HG02759 (cell line): Measurements from ENCODE around the gene LTBR.

Experiments used
- ATAC-seq: cut with Tn5 transposase; IDR thresholded peaks from one replicate; pipeline ENCODE4 v1.9.1; 2021; ENCODE audit warnings: mild to moderate bottlenecking, moderate library complexity; ENCODE audit not compliant: unreplicated experiment

LTBR gene

DNA sequence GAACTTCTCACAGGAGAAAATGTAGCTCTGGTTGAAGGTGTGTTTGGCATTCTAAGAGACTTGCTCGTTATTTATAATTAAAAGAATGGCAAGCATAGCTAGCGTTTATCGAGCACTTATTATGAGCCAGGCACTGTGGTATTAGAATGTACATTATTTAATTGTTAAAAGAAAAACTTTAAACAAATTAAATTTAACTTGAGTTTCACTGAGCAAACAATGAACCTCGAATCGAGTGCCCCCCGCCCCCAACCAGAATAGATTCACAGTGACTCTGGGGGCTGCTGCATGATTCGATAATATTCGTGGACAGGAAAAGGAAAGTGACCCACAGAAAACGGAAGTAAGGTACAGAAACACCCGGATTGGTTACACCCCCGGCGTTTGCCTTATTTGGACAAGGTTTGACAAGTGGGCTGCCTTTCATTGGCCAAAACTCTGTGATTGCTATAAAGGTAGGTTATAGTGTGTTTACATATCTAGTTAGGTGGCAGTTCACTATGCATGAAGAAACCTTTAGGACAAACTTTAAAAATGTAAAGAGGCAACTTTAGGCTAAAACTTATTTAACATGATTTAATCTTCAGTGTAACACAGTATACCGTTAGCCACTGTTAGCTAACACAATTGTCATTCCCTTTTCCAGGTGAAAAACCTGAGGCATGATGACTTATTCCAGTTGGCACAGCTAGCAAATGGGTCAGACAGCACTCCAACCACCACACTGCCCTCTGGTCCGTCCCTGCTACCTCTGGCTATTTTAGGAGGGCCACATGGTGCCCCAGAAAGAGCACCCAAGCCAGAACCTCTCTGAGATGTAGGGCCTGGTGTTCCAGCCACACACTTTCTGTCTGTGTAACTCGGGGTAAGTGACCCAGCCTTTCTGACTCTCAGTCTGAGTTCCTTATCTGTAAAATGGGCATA, 15.7 kb upstream of the LTBR start:
- no peak for ATAC-seq

DNA sequence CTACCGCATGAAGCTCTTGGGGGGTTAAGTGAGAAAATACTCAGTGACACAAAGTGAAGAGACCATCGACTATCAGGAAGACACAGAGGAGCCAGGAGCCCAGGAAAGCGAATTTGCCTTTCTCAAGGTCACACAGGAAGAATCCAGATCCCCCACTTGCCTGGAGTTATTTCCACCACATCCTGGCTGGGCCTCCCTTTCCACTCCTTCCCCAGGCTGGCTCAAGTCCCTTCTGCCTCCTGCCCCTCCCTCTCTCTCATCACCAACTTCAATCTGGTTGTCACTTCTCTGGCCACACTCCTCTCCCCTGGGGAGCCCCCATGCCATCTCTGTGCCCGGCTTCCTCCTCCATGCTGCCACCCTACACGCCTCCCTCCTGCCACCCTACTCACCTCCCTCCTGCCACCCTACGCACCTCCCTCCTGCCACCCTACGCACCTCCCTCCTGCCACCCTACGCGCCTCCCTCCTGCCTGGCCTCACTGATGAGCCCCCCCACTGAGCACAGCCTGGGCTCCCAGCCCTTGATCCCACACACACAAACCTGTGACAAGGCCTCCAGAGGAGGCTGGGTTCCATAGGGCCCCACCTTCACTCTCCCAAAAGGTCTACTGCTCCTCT, 14.9 kb upstream of the LTBR start:
- no peak for ATAC-seq

DNA sequence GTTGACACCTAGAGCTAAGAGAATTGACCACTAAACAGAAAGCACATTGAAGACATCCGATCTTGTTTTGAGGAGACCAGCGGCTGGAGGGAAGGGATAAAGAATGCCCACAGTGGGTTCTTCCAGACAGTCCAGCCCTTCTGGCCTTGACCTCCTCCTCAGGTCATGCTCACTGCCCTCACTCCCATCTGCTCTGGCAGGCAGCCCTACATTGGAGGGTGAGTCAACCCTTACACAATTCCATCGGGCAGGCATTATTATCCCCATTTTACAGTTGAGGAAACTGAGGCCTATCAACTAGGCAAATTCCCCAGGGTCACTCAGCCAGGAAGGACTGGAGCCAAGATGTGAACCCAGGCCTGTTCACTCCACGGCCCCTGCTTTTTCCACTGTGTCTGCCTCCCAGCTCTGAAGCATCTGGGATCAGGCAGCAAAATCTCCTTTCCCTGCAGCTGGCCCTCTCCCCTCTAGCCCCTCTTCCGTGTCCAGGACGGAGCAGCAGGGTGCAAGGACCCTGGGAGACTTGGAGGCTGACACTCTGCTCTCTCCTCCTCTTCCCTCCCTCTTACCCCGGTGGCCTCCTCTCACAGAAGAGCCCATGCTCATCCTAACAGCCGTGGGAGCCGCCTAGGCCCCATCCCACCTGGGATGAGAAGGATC, 13.9 kb upstream of the LTBR start:
- no peak for ATAC-seq

DNA sequence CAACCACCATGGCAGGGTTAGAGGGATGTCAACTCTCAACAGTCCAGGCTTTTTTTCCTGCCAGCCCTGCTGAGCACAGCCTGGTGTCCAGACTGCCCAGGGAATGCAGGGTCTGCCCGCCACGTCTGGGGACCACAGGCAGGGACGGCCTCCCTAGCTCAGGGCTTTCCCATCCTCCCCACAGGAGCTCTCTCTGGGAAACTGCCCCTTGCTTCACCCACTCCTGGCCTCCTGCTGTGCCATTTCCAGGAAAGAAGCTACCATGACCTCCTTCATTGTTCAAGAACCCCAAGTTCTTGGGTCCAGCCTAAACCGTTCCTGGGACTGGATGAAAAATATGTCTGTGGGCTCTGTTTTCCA, 13.4 kb upstream of the LTBR start:
- no peak for ATAC-seq

DNA sequence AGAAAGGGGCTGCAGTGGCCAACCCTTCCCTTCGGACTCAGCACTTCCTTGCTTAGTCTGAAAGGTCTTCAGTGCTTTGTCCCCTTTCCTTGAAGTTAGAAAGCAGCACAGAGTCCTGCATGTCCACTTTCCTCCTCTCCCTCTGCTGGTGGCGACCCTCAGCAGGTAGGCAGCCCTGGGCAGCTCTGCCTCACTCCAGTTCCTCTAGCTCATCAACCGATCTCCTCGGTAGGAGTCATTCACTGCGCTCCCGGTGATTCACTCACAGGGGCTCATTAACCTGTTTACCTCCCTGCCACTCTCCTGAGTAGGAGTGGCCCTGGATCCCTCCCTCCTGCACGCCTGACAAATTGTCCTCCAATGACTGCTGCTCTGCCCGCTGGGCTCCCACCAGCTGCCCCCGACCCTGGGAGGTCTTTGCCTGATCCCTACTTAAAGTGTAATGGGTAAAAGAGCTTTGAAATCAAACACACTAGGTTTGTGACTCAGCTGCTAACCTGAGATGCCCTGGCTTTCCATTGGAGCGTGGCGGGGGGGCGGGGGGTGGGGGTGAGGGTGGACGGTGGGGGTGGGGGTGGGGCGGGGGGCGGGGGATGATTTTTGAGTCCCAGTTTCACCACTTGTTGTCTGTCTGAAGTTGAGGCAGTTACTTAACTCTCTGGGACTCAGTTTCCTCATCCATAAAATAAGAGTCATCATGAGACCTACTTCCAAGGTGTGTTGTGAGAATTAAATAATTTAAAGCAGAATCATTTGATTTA, 12.8 kb upstream of the LTBR start:
- ATAC-seq: no peak

DNA sequence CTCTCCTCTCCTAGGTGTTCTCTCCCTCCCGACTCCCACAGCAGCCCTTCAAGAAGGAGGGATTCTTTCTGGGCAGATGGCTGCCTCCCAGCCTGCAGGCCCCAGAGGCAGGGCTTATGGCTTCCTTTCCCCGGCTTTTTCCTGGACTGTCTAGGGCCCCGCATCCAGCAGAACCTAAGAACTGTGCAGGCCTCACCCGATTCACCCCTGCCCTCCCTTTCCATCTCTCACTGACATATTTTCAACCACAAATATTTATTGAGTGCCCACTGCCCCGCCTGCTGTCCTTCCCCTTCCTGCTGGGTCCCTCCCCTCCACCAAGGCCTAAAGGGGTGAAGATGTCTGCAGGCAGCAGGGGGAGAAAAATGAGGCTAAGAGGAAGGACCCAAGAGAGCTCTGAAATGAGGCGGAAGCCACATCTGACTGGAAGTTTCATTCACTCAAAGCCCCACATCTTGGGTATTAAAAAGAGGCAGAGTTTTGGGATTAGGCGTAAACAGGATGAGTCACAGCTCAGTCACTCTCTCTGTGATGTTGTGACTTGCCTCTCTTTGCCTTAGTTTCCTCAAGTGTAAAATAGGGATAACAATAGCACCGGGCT, 11.5 kb upstream of the LTBR start:
- no peak for ATAC-seq

DNA sequence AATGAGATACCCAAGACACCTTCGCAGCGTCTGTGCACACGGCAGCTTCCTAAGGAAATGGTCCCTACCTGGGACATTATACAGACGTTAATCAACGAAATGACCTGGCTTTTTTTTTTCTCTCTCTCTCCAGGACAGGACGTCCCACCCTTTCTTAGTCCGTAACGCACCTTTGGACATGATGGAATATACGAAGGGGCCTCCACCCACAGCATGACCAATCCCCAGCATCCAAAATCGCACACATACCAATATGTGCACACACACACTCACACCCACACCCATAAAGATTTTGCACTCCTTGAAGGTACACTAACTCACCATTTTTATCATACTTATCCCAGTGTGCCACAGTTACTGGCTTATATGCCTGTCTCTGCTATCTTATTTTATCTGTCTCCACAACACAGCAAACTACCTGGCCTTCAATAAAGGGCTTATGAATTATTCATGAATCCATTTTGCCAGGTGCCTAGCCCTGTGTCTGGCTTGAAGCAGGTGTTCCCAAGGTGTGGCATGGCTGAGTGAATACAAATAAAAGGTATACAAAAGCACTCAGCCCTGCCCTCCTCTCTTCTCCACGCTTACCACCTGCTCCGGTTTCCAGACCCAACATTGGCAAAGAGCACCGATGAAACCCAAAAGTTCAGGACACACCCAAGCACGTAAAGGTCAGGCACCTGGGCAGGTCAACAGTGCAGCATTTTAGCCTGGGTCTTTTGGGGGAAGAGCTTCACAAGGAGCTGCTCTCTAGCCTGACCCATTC, 10.8 kb upstream of the LTBR start:
- ATAC-seq: no peak

DNA sequence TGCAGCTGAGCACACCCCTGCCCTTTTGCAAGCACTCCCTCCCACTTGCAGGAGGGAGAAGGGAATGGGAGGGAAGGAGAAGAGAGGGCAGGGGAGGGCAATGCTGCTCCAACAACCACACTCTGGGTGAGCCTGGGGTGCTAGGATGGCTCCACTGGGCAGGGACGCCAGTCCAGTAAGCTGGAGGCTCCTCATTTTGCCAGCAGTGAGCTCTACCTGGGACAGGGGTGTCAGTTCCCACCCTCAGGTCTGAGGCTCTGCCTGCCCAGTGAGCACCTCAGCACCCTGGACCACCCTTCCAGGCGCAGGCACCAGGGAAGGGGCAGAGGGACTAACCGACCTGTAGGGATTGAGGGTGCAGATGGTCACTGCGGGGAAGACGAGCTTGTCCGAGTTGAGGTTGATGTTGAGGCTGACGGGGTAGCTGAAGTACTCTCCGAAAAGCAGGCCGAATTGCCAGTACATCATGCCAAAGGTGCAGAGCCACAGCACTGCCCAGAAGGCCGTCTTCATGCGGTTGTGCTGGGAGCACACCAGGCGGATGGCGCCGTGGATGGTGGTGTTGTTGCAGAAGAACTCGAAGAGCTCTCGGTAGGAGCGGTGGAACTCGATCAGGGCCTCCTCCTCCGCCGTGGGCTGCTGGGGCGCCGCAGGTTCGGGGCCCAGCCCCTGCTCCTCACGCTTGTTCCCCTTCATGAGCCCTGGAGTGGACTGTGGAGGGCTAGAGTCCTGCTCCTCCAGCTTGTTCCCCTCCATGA, 9.8 kb upstream of the LTBR start:
- no peak for ATAC-seq

DNA sequence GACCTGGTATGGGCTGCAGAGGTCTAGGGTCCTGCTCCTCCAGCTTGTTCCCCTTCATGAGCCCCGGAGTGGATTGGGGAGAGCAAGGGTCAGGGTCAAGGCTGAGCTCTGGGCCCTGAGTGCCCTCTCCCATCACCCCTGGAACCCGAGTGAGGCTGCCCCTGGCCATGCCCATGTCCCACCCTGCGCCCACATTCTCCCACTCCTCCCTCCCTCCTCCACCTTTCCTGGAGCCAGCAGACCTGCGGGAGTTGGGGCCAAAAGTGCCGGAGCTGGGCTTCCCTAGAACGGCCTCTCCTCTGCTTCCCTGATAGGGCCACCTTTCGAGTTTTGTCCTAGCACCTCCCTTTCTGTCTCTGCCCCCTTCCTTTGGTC, 9.2 kb upstream of the LTBR start:
- ATAC-seq: no peak

DNA sequence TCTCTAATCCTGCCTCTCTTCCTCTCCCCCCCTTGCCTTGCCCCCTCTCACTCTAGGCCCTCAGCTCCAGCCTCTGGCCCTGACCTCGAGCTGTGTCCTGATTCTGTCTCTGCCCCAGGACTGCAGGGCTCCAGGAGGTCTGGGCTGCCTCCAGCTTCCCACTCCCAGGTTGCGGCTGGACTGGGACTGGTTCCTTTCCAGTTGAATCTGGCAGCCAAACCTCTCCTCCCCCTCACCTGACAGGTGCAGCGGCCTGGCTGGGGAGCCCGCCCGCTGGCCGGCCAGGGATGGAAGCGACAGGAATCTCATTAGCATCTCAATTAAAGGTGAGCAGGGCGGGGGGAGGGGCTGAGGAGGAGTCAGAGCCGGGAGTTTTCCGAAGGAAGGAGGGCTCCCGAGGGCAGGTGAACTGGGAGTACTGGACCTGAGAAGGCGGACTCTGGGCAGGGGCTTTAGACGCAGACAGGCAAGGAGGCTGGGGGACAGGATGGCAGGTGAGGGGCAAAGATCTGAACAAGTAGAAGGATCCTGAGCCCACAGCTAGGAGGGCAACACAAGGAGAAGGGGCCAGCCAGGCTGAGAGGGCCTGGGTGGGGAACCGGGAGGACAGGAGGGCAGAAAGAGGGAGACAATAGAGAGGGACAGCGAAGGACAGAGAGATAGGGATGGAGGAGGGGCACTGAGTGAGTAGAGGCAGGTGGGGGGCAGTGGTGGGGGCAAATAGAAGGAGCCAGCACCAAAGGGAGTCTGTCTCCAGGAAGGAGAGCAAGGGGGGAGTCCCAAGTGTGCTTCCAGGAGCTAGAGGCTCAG, 8.5 kb upstream of the LTBR start, which contains the start of gene SCNN1A:
TSS of gene SCNN1A (minus strand) at position 295 of the 810 bp plus-strand sequence. CDS start 780 bp downstream, outside the sequence.
- ATAC-seq: no peak

DNA sequence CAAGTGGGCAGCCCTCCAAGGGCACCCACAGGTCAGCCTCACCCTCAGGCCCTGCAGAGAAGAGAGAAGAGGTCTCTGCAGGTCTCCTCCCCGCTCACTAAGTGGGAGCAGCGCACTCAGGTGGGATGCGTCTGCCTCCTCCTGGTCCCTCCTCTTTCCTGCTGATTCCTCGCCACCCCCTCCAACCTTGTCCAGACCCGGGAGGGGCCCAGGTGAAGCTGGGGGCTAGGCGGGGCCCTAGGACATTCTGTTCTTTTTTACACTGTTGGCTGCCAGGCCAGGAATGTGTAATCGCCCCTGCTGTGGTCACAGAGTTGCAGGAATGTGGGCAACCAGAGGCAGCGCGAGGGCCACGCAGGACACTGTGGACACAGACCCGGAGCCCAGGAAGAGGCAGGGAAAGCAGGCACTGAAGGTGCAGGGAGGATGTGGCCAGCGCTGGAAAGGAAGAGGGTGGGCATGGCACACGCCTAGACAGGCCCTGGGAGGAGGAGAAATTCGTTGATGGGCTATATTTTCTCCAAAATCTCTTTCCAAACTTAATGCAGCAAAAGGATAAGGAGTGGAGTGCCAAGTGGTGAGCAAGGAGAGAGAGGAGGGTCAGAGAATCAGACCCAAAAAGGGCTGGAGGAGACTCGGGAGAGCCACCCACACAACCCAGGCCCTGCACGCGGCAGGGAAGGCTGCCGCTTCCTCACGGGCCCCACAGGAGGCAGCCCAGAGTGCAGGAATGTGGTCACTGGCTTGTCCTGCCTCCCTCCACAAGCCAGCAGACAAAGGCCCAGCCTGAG, 7.7 kb upstream of the LTBR start:
- no peak for ATAC-seq

DNA sequence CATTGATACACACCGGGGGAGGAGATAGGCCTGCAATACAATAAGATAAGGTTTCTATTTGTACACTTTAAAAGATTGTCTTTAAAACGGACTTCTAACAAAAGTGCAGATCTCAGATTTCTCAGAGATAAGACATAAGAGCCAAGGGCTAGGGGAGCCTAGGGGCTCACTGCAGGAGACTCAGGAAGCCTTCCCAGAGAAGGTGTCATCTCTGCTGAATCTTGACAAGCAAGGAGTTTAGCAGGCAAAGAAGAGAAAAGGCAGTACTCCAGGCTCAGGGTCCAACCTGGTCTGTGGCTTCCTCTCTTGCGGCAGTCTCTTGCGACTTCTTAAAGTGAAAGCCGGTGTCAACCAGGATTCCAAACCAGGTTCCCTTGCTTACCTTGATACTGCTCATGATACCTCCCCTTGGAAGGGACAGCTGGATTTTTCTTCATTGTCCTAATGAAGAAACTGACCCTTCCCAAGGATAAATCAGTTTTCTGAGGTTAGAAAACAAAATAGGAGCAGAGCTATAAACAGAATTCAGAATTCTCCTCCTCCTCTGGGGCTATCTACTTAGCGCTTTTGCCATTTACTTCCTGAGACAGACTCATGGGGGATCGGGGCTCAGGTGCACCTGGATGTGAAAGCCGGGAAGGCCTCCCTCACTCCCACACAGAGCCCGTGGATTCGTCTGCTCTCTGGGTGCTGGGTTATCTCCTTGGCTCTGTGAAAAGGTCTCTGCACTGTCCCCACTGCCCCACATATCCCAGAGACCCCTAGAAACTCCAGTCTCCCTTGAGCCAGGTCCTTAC, 6.9 kb upstream of the LTBR start:
- no peak for ATAC-seq

DNA sequence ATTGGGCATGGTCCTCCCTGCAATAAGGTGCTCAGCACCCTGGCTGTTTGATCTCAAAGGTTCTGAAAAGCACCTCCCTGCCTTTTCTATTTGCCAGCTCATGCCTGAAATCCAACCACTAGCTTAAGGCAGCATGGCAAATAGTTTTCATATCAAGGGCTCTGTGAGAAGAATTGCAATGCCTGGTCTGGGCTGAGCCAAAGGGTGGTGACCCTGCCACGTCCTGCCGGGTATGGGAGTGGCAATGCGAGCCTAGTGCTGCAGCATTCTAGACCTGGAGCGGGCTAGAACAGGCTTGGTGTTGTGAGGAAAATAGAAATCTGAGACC, 6.3 kb upstream of the LTBR start:
- no peak for ATAC-seq

DNA sequence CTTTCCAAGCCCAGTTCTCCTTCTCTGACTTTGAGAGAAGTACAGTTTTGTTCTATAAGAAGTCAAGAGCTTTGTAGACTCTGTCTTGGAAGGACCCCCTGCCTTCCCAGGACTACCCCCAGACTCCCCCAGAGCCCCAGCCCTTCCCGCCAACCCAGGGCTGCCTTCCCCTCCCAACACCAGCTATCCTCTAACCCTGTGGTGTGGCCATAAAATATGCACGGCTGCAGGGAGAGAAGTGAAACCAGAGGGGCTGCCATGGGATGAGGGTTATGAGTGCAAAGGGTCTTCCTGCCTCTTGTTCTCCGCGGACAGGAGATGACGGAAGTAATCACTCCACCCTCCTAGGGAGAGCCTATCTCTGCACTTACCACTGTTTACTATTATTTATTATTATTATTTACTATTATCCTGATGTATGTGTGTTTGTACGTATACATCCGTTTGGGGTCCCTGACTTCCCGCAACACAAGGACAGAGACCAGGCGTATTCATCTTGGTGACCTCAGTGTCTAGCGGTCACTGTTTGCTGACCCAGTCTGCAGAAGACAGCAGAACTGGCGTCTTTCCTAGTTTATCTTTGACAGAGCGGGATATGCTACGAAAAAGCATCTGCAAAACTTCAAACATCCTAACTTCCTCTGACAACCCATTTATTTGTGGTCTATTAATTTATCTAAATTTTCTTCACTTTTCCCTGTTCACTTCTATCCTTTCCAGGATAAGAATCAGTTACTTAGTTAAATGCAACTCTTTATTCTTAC, 5.1 kb upstream of the LTBR start:
- ATAC-seq: no peak

DNA sequence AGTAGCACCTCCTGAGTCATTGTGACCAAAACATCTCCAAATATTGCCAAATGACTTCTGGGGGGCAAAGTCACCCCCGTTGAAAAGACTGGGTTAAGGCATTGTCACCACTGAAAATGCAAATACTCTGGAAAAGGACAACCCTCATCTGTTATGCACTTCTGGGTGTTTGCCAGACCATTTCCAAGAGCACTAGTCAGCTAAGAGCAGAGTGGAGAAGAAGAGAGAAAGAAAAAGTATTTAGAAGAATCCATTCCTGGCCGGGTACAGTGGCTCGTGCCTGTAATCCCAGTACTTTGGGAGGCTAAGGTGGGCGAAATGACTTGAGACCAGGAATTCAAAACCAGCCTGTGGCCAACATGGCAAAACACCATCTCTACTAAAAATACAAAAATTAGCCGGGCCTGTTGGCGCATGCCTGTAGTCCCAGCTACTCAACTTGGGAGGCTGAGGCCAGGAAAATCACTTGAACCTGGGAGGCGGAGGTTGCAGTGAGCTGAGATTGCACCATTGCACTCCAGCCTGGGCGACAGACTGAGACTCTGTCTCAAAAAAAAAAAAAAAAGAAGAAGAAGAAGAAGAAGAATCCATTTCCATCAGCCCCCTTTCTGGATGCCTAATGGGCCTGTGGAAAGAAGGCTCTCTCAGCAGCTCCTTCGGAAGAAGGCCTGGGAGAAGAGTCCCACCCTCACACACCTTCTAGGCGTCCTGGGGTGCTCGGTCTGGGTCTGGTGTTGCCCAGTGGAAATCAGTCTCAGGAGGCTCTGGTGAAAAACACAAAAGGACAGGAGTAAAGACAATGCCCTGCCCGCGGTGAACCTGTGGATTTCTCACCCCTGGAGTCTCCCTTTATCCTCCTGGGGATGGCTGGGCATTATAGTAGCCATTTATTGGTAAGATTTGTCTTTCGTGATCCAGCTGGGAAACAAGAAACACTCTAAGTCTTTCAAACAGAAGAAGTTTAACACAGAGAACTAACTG, 3.5 kb upstream of the LTBR start:
- ATAC-seq: no peak
